GM20000 (cell line): ENCODE data around the gene RIN1.
A peak's percentile ranks its signal among the peaks of the same experiment; 100 is the strongest.

Source experiments
- DNase-seq: peaks from one replicate; pipeline ENCODE4 v3.0.0; 2012; ENCODE audit warnings: low spot score
- TF ChIP-seq, protein P1 (sequence below): IDR thresholded peaks from 2 replicates; pipeline ENCODE4 v1.5.1; 2012; ENCODE audit warnings: mild to moderate bottlenecking, control low read depth; ENCODE audit errors: extremely low read depth, missing control alignments

RIN1 gene

DNA sequence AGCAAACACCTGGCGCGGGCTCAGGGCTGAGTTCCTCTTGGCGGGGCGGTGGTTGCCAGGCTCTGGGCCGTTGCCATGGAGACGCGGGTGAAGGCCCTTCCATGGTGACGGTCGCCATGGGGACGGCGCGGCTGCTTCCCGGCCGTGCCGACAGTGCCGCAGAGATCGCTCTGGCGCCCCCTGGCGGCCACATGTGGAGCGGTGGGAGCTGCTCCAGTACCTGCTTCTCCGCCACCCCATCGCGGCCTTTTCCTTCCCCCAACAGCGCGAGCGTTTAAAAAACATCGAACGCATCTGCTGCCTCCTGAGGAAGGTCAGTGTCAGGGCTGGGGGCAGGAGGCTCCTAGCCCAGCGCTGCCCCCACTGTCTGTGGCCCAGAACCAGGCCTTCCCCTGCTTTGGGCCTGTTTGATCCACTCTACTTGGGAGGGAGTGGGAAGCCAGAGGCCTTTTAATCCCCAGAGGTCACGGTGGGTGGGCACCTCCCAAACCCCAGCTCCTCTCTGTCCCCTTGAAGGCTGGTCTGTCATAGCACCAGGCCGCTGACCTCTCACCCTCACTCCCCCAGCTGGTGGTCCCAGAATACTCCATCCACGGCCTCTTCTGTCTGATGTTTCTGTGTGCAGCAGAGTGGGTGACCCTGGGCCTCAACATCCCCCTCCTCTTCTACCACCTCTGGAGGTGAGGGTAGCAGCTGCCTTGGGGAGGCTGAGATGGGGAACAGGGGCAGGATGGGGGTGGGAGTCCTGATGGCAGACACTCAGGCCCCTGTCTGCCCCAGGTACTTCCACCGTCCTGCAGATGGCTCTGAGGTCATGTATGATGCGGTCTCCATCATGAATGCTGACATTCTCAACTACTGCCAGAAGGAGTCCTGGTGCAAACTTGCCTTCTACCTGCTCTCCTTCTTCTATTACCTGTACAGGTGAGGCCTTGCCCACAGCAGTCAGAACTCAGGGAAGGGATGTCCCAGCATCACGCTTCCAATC lies 53.5 kb downstream of the RIN1 start:
- peak; percentile 99 for DNase-seq
- TF ChIP-seq, protein P1, sequence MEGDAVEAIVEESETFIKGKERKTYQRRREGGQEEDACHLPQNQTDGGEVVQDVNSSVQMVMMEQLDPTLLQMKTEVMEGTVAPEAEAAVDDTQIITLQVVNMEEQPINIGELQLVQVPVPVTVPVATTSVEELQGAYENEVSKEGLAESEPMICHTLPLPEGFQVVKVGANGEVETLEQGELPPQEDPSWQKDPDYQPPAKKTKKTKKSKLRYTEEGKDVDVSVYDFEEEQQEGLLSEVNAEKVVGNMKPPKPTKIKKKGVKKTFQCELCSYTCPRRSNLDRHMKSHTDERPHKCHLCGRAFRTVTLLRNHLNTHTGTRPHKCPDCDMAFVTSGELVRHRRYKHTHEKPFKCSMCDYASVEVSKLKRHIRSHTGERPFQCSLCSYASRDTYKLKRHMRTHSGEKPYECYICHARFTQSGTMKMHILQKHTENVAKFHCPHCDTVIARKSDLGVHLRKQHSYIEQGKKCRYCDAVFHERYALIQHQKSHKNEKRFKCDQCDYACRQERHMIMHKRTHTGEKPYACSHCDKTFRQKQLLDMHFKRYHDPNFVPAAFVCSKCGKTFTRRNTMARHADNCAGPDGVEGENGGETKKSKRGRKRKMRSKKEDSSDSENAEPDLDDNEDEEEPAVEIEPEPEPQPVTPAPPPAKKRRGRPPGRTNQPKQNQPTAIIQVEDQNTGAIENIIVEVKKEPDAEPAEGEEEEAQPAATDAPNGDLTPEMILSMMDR: peak; percentile 94
